ENCODE results near the gene RTEL1.

- TF ChIP-seq POLR2A (IDR thresholded peaks at IDR 0.05): no peak
- TF ChIP-seq CTCF (IDR thresholded peaks at IDR 0.05): no peak
Observed at GRCh38 chr20:63706027-63706695, 48.0 kb downstream of the RTEL1 start.
